Cardiac fibroblast (primary cell): ENCODE data around the gene DDX23.

Experiments used
- DNase-seq, 2 donors: peaks; one replicate each; pipeline versions ENCODE4 v3.0.0 to v3.0.0-alpha.2; 2010; ENCODE audit warnings: low read depth in 2 of 2
- H3K4me3 ChIP-seq, 2 donors: replicated peaks in 1 of 2; 1 replicate in 1 of 2; 2 replicates in 1 of 2; pipeline ENCODE4 v1.5.1; 2011; ENCODE audit warnings: low read depth in 2 of 2, low read length in 2 of 2, mild to moderate bottlenecking in 2 of 2, moderate library complexity in 1 of 2
- TF ChIP-seq, protein P1 (sequence below): IDR thresholded peaks from one replicate; pipeline ENCODE4 v1.5.1; 2011; ENCODE audit warnings: low read depth, mild to moderate bottlenecking, low read length, inconsistent platforms

DDX23 gene

DNA sequence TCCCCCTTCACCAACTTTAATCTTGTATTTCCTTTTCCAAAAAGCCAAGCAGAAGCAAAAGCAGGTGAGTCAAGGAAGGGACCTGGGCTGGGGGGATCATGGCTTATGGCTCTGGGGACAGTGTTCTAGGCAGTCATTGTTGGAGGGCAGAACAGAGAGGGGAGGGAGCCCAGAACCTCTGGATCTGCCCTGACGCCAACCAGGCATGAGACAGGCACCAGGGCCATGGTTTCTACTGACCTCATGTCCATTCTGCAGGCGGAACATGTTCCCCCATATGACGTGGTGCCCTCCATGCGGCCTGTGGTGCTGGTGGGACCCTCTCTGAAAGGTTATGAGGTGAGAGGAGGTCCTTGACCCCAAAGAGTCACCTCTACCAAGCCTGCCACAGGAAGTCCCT lies 27.1 kb downstream of the DDX23 start:
- TF ChIP-seq, protein P1, sequence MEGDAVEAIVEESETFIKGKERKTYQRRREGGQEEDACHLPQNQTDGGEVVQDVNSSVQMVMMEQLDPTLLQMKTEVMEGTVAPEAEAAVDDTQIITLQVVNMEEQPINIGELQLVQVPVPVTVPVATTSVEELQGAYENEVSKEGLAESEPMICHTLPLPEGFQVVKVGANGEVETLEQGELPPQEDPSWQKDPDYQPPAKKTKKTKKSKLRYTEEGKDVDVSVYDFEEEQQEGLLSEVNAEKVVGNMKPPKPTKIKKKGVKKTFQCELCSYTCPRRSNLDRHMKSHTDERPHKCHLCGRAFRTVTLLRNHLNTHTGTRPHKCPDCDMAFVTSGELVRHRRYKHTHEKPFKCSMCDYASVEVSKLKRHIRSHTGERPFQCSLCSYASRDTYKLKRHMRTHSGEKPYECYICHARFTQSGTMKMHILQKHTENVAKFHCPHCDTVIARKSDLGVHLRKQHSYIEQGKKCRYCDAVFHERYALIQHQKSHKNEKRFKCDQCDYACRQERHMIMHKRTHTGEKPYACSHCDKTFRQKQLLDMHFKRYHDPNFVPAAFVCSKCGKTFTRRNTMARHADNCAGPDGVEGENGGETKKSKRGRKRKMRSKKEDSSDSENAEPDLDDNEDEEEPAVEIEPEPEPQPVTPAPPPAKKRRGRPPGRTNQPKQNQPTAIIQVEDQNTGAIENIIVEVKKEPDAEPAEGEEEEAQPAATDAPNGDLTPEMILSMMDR = no peak
- DNase-seq = no peak
- H3K4me3 ChIP-seq = no peak overlapping the region

DNA sequence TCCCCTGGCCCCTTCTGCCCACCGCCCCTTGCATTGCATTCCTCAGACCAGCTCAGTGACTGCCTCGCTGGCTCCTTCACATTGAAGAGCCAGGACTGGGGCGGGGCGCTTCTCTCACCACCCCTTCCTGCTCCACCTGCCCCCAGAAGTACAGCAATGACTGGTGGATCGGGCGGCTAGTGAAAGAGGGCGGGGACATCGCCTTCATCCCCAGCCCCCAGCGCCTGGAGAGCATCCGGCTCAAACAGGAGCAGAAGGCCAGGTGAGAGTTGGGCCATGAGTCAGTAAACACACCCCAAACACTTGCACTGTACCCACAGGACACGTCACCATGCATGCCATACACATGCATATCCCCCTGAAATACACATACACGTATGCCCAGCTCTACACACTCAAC lies 27.9 kb downstream of the DDX23 start:
- no peak overlapping the region for H3K4me3 ChIP-seq
- no peak for DNase-seq
- TF ChIP-seq, protein P1 = no peak

DNA sequence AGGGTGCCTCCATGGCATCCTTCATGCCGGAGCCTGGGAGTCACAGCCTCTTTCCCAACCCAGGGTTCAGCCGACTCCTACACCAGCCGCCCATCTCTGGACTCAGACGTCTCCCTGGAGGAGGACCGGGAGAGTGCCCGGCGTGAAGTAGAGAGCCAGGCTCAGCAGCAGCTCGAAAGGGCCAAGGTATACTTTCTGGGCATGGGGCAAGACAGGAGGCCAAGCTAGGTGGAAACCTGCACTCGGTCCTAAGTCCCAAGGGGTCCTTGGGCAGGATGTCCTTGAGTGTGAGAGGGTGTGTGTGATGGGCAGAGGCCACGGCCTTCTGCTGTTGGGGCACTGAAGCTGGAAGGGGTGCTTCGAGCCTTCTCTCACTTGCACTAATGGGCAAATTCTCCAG lies 28.7 kb downstream of the DDX23 start:
- TF ChIP-seq, protein P1 = no peak
- no peak overlapping the region for H3K4me3 ChIP-seq
- DNase-seq = no peak

DNA sequence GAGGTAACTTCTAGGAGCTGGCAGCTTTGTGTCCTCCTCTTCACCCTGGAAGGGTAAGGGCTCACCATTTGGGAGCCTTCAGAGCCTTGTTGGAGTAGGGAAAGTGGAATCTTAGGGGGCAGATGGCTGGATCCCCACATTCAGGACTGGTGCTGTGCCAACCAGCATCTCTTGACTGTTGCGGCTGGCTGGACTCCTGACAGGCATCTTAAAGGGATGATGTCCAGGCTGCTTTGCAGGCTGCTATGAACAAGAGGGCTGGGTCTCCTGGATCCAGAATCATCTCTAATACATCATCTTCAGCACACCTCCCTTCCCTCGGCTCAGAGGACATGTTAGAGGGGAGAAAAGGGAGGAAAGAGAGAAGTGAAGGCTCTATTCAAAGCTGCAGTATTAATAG lies 29.3 kb downstream of the DDX23 start:
- H3K4me3 ChIP-seq = no peak overlapping the region
- TF ChIP-seq, protein P1 = no peak
- no peak for DNase-seq

DNA sequence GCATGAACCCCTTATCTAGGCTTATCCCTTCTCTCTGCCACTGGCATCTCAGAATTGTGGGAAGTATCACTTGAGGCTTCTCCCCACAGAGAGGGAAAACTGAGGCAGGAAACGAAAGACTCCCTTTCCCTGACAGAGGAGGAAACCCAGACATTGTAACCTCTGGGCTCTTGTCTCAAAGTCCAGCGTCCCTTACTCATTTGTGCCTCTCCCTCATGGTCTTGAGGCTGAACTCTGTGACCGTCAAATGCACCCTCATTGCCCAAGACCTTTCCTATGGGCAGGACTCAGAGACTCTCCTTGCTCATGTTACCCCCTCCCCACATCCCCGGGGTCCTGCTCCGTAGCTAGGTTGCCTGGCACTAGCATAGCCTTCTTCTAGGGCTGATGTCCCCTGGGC lies 29.8 kb downstream of the DDX23 start:
- TF ChIP-seq, protein P1 = no peak
- no peak overlapping the region for H3K4me3 ChIP-seq
- no peak for DNase-seq

DNA sequence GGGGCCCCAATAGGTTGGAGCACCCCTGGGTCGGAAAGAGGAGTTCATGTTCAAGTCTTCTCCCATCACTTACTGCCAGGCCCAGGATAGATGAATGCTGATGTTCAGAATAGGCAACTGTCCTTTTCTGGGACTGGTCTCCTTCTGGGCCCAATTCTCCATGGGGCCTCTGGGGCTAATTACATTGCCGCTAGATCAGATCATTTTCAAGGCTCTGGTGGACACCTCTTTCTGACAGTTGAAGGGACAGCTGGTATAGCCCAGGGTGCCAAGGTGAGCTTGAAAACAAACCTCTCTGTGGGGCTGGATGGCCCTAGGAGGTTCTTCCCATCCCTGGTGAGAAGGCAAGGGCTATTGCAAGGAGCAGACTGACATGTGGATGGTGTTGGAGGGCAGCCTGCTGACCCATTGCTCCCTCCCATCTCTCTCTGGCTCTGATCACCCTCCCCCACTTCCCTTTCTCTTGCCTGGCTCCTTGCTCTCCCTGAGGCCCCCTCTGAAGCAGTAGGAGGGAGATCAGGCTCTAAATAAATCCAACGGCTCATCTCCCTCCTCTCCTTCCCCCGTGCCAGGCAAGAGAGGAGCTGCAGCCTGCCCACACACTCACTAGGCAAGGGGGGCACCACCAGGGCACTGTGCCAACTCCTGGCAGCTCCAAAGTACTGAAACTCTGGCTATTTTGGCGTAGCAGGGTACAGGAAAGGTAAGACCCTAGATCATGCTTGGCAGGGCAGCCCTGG lies 31.8 kb downstream of the DDX23 start:
- DNase-seq = no peak
- TF ChIP-seq, protein P1 = no peak
- H3K4me3 ChIP-seq = no peak overlapping the region
